ENCODE measurements around the gene MMP7. TPM values are rescaled to one million over a fixed set of nuclear protein-coding genes. Genes with fewer than 3 reads are reported as not detected.

The MMP7 gene
- total RNA-seq, 1 donor from 2014 or later, result 1.5 TPM

DNA sequence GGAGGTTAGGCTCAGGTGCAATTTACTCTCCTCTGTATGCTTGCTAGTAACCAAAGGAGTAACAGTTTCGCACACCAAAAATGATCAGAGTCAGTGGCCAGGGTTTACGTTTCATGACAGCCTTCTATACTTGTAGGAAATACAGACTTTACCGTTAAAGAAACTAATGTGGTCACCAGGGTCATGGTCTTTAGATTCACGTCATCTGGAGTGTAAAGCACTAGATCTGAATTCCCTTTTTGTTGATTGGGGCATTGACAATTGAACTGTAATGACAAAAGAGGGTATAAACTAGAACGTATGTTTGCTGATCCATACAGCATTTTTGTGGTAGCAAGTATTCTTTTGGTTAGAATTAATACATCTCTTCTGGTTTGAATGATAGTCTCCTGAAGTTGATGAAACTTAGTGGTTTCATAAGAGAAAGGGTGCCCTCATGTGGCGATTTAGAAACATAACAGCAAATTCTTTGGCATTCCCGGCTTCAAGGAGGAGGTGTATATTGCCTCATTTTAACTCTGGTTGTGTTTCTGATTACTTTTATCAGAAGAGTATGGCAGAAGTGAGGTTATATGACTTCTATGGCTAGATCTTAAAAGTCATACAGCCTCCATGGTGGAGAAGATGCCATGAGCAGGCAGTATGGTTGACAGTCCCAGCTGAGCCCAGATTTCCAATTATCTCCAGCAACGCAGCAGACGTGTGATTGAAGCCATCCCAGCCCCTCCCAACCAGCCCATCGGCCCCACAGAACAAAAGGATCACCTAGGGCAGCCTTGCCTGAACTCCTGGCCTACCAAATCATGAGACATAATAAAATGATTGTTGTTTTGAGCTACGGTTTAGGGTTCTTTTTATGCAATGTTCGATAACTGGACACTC is 35.1 kb downstream of the MMP7 start:
- peak; percentile 95 for ATAC-seq
- no peak for DNase-seq (ENCODE audit: low spot score)

DNA sequence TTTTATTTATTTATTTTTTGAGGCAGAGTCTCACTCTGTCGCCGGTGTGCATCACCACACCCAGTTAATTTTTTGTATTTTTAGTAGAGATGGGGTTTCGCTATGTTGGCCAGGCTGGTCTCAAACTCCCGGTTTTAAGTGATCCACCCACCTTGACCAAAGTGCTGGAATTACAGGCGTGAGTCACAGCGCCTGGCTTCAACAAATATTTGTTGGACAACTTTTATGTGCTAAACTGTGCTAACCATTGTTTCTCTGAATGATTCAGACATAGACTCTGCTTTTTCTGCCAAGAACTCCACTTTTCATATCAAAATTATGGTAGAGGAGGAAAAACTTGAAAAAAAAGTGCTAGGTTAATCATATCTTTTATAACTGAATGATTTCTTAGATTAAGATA is 36.3 kb downstream of the MMP7 start:
- DNase-seq (ENCODE audit: low spot score) (no peak), ATAC-seq (peak; percentile 77)

DNA sequence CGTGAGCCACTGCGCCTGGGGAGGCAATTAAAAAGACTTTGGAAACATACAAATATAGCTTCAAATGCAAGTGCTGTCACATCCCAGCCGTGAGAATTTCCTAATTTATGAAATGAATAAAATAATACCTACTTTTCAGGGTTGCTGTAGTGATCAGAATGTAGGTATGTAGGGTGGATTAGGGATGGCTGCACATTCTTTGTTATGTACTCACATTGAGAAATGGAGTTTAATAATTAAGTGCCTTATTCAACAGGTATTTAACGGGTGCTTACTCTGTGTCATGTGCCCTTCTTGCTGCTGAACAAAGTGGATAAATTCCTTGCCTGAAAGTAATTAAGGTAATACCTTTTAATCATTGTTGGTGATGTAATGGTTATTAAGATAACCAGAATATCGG is 37.0 kb downstream of the MMP7 start:
- DNase-seq (ENCODE audit: low spot score), result no peak
- ATAC-seq, result peak; percentile 8

DNA sequence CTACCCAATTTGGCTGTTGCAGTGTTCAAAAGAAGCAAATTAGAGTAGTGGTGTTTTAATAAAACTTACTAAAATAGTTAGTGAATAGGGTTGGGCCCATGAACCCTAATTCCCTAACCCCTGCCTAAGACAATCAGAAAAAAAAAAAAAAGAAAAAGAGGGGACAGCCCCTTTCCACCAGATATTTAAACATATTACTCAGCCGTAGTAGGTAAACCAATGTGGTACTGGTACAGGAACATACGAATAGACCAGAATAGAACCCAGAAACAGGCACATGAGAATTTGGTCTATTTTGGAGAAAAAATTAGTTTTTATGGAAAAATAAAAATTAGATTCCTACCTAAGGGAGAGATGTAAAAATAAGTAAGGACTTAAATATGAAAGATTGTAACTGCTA is 38.6 kb downstream of the MMP7 start:
- DNase-seq (ENCODE audit: low spot score) (no peak), ATAC-seq (no peak)

DNA sequence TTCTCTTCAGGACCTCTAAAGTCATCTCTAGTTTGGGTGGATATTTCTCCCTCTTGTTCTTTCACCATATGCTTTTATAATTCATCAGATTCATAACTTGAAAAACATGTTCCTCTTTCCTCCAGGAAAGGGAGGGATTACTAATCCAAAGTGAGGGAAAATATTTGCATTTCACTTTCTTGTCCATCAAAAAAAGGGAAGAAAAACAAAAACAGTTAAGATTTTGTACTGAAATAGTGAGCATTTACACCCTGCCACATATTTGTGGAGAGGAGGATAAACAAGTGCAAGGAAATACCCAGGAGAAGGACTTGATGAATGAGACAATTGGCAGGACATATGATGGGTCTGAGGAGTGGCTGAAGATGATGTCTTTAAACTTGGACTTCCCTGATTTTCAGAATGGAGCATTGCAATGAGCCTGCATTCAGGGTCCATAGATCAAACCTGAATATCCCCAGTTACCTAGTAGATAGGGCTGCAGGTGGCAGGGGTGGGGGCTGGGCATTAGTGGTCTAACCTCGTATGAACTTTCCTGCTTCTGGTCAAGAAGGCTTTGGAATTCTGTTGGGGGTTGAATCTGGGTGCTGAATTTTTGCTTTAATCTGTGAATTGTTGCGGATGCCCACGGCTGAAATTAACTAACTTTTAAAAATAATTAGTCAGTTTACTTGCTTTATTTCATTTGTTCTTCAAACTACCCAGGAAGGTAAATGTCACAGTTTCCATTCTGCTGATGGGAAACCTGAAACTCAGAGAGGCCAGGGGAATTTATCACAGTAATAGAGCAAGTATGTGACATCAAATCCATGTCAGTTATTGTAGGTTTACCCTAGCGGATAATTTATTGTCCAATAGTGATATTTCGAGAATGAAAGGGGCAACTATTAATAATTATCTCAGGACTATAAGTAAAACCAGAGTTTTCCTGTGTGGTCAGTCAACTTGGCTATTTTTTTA is 41.1 kb downstream of the MMP7 start:
- no peak for ATAC-seq
- DNase-seq (ENCODE audit: low spot score), result no peak

DNA sequence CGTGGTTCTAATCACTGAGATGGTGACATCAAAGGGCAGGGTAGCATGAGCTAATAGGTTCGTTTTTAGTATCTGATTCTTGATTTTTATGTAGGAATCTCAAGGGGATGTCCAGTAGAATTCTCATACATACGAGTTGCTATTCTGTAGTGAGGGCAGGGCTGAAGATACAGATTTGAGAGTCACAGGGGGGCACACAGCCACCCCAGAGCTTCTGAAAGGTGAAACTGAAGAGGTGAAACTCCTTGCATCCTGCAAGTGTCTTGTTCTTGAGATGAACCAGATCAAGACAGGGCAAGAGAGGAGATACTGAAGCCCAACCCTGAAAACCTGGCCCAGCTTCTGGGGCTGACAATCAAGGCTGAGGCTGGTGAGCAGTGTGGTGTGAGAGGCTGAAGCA is 42.3 kb downstream of the MMP7 start:
- DNase-seq (ENCODE audit: low spot score) (no peak), ATAC-seq (no peak)

DNA sequence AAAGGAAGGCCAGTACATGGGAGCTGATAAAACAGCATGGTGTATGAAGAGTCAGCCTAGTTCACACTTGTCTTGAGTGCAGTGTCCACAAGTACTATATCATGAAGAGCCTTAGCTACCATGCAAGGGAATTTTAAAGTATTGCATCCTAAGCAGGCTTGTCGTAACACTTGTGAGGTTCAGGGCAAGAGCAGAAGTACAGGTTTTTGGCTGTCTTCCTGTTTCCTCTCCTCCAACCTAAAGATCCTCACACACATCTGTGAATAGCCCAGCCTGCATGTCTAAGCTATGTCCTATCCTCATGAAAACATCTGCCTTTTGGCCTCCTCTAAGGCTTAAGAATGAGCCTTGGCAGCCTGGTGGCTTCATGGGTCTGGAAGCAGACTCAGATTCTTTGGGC is 43.3 kb downstream of the MMP7 start:
- ATAC-seq, result no peak
- DNase-seq (ENCODE audit: low spot score), result no peak

DNA sequence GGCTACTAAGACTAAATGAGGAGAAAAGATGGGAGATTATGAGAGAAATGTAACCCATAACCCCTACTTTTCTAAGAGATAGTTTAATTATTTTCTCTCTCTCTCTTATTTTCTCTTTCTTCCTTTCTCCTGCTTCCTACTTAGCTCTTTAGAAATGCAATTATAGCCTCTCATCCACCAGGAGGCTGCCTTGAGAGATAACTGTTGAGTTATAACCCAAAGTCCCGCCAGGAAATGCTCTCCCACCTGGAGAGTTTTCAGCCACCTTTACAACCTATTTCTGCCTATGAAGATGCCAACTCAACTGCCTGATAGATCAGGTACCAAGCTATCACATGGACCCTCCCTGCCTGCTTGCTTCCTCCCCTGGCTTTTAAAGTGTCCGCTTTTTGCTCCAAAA is 44.0 kb downstream of the MMP7 start:
- DNase-seq (ENCODE audit: low spot score) (no peak), ATAC-seq (no peak)

DNA sequence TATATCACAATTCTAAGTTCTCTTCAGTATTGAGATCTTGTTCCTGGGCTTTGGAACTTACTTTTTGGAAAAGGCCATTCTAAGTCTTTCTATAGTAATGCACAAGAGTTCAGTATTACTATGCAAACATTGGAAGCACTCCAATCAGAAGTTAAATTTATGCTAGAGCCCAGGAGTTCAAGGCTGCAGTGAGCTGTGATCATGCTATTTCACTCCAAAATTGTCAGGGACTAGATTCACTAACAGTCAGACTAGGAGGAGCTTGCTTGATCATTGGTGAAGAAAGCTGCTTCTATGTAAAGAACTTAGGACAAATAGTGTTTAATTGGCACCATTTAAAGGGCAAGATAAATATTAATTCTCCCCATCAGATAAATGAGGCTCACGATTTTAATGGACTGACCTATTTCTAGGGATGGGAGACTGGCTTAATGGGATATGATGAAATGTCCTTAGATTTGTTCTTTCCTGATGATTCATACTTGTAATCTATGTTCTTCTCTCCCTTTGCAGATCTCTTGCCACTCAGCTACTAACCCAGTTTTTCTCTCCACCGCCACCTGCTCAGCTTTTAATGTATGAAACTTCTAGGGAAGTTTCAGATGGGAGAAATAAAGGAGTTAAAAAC is 45.3 kb downstream of the MMP7 start:
- ATAC-seq, result peak; percentile 82

DNA sequence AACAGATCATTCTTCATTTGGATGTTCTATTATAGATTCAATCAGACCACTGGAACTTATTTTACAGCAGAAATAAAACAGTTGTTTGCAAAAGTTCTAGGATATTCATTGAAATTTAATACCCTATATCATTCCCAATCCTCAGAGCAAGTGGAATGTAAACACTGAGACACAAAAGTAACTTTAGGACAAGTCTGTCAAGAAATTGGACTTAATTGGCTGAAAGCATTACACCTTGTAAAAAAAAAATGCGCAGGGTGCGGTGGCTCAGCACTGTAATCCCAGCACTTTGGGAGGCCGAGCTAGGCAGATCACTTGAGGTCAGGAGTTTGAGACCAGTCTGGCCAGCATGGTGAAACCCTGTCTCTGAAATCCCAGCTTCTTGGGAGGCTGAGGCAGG is 48.1 kb downstream of the MMP7 start:
- ATAC-seq, result no peak
- DNase-seq (ENCODE audit: low spot score), result no peak

More for the DNA sequence above, 45.3 kb downstream of the MMP7 start:
- DNase-seq (ENCODE audit: low spot score), result no peak

DNA sequence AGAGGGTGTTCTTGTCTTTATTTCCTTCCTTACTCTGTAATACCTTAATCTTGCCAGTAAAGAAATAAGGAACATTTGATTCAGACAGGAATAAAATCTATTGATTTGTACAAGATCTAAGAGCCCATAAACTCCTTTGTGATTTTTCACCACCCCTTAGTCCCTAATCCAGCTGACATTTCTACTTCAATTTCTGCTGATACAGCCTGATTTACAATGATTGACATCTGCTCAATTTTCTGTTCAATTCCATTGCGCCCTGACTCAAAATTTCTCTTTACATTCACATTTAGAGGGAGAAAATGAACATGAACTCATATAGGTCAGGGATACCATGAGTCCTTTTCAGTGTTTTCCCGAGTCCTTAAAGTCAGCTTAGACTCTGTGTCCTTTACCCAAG is 50.8 kb downstream of the MMP7 start:
- DNase-seq (ENCODE audit: low spot score) (no peak), ATAC-seq (no peak)

DNA sequence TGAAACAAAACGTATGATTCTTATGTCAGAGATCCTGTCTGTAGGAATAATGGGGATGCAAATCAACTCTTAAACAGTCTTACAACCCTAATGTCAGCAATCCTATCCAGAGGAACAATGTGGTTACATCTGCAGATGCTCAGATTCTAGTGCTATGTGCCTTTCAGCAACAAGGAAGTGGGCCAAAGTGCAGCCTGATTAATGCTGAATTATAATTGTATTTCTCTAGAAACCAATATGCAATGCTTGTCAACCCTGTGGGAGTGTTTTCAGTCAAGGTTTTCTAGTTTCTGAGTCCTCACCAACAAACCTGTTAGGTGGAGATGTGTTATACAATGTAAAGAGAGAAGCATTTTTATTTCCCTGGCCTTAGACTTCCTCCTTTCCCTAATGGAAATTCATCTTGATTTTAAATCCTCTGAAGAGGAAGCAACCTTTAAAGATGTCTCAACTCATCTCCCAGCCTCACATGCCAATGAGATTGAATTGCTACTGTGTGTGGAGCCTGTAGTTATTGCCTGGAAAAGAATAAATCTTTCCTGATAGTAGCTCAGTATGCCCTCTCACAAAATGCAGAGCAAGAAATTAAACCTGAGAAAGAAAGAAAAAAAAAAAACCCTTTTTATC is 51.8 kb downstream of the MMP7 start:
- ATAC-seq (no peak), DNase-seq (ENCODE audit: low spot score) (no peak)

DNA sequence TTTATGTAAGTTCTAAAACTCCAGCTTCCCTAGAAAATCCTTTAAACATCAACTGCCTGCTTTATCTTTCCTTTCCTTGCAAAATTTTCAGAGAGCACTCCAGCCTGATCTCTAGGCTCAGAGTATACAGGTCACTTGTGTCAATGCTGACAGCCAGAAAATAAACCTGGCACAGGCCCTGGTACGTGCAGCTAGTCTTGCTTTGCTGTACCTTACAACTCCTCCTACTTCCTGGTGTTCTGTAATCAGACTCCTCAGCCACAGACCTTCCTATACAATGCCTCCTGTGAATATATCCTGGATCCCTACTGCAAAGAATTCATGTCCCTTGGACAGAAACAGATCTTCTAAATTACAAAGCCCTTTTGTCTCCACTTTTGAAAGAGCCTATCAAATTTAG is 53.7 kb downstream of the MMP7 start:
- ATAC-seq, result peak; percentile 97
- DNase-seq (ENCODE audit: low spot score), result peak; percentile 88

DNA sequence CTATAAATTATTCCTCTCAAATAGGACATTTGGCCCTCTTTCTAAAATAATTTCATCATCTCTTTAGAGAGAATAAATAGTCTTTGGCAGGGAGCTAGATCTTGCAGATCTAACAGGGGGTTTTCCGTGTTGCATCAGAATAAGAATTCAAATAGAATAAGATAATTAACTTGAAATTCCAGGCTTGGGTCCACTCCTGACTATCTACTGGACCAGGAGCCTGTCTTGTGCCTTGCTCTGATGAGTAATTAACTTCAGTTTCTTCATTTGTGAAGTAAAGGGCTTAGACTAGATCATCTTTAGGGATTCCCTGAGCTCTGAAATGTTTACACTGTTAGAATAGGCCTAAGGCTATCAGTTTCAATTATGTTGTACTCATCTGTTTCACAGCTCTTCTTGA is 54.5 kb downstream of the MMP7 start:
- DNase-seq (ENCODE audit: low spot score) (no peak), ATAC-seq (peak; percentile 45)

DNA sequence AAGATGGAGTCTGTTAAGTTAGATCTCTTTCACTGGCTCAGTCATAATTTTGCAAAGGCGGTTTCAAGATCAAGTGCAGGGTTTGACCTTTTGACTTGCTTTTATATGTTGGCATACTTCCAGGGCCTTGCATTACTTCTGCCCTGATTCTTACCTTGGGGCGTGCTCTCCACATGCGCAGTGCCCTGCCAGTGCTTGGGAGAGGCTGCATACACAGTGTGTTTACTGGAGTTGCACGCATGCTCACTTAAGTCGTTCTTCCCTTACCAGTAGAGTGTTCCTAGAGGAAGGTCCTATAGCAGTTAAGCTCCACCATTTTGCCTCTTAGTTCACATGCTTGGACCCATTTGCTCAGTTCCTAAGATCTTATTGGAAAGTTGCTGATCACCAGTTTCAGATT is 57.0 kb downstream of the MMP7 start:
- no peak for ATAC-seq
- DNase-seq (ENCODE audit: low spot score), result no peak

DNA sequence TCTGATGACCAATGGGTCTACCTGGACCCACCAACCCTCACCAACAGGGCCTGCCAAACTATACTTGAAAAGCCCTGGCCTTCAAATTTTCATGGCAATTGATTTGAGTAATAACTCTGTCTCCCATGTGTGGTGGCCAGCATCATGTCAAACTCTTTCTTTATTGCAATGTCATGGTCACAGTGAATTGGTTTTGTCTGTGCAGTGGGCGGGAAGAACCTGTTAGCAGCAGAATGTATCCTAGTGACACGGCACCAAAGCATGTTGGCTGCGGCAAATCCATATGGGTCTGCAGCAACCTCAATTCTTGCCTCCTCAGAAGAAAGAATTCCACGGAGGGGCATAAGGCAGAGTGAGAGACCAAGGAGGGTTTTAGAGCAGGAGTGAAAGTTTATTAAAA is 58.4 kb downstream of the MMP7 start:
- DNase-seq (ENCODE audit: low spot score), result no peak
- ATAC-seq, result no peak

DNA sequence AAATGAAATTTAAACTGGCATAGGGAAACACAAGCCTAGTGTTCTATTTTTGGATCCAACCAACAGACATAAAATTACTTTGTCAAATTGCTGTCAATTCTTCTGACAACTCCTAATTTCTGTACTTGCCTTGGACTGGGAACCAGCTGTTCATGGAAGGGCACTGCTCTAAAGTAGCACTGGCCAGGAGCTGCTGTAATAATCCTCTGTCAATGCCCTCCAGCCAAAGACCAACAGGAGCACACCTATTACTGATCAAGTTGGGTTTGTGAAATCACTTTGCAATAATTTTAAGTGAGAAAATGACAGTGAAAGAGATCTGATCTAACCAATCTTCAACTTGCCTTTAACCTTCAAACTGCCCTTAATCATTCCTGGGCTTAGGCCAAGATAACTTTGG is 59.1 kb downstream of the MMP7 start:
- peak; percentile 87 for ATAC-seq
- no peak for DNase-seq (ENCODE audit: low spot score)

All from left lobe of liver (tissue), 2 donors.